Upper lobe of right lung (tissue), 1 donor: ENCODE measurements around the gene ZBED5. TPM values are rescaled to one million over a fixed set of nuclear protein-coding genes. Genes with fewer than 3 reads are reported as not detected.
"Not testable (repeated sequence)": the region's sequence is repeated elsewhere in the genome, so short reads cannot be mapped to it uniquely, and the experiment has no call there.

Source experiments
- ATAC-seq: fragments of 200-7000 bp; cut with Tn5 transposase; one replicate; pipeline ENCODE4 v1.9.1; 2020; ENCODE audit warnings: mild to moderate bottlenecking, moderate library complexity
- DNase-seq: peaks from one replicate; pipeline ENCODE4 v3.0.0-alpha.2; 2020
- H3K27ac ChIP-seq: fragments of 200-600 bp; one replicate; pipeline ENCODE4 v1.8.0; 2022
- H3K27me3 ChIP-seq: fragments of 200-600 bp; one replicate; pipeline ENCODE4 v1.8.0; 2022; ENCODE audit warnings: mild to moderate bottlenecking
- H3K36me3 ChIP-seq: fragments of 200-600 bp; one replicate; pipeline ENCODE4 v1.8.0; 2022
- H3K4me1 ChIP-seq: fragments of 200-600 bp; one replicate; pipeline ENCODE4 v1.8.0; 2022
- H3K4me3 ChIP-seq: fragments of 200-600 bp; one replicate; pipeline ENCODE4 v1.8.0; 2022; ENCODE audit warnings: mild to moderate bottlenecking
- H3K9me3 ChIP-seq: fragments of 200-600 bp; one replicate; pipeline ENCODE4 v1.8.0; 2022
- intact Hi-C: fragments of 100-400 bp; cut with DNase I; formaldehyde crosslinking; loops from one replicate; pipeline ENCODE4 v1.11.0; 2022
- total RNA-seq: library from RNA; stranded (reverse); fragmentation: NEBNext Ultra II Directional; extraction: Animal tissue kit (Norgen Biotek cat#: 25700); gene quantifications from one replicate; pipeline ENCODE4 v1.2.1, GENCODE V29; 2021
- TF ChIP-seq, protein P1 (sequence below): fragments of 200-600 bp; IDR thresholded peaks from one replicate; pipeline ENCODE4 v1.8.0; 2022; ENCODE audit warnings: antibody characterized with exemption
- donor health status: DM: no; HTN: yes; CAD: no; lungs with severe emphysema.

ZBED5 gene
- total RNA-seq, 1 donor from 2014 or later: 37.6 TPM

DNA sequence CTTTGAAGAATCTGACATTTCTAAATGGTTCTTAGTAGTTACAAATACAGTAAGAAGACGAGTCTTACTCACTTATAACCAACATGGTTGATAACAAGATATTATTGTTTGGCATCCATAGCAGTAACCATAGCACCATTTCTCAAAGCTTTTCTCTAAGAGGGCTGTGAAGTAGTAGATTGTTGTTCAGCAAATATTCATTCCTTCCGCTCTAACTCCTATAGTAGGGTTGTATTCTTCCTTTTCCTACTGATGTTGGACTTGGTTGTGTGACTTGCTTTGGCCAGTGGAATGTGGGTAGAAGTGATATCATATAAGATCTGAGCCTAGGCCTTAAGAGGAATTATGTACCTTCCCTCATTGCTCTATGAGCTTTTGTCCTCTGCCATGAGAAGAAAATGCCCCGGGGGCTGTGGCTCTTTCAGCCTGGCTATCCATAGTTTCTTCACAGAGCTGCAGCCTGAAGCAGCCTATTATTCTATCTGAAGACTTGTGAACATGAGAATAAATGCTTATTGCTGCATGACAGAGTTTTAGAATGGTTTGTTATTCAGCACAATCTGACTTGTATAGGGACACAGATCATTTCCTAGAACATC lies 28.9 kb upstream of the ZBED5 start:
- Histone ChIP-seq H3K27me3 (no peaks in the 10 kb centered on the region), H3K4me3 (no peak overlapping the region), H3K4me1 (peaks cover 5% of the 10 kb centered on the region), H3K36me3 (no peaks in the 10 kb centered on the region), H3K9me3 (no peaks in the 10 kb centered on the region), H3K27ac (no peak overlapping the region)
- ATAC-seq: no peak
- DNase-seq: no peak
- intact Hi-C loops: no loop called here
- TF ChIP-seq, protein P1, sequence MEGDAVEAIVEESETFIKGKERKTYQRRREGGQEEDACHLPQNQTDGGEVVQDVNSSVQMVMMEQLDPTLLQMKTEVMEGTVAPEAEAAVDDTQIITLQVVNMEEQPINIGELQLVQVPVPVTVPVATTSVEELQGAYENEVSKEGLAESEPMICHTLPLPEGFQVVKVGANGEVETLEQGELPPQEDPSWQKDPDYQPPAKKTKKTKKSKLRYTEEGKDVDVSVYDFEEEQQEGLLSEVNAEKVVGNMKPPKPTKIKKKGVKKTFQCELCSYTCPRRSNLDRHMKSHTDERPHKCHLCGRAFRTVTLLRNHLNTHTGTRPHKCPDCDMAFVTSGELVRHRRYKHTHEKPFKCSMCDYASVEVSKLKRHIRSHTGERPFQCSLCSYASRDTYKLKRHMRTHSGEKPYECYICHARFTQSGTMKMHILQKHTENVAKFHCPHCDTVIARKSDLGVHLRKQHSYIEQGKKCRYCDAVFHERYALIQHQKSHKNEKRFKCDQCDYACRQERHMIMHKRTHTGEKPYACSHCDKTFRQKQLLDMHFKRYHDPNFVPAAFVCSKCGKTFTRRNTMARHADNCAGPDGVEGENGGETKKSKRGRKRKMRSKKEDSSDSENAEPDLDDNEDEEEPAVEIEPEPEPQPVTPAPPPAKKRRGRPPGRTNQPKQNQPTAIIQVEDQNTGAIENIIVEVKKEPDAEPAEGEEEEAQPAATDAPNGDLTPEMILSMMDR: no peak

DNA sequence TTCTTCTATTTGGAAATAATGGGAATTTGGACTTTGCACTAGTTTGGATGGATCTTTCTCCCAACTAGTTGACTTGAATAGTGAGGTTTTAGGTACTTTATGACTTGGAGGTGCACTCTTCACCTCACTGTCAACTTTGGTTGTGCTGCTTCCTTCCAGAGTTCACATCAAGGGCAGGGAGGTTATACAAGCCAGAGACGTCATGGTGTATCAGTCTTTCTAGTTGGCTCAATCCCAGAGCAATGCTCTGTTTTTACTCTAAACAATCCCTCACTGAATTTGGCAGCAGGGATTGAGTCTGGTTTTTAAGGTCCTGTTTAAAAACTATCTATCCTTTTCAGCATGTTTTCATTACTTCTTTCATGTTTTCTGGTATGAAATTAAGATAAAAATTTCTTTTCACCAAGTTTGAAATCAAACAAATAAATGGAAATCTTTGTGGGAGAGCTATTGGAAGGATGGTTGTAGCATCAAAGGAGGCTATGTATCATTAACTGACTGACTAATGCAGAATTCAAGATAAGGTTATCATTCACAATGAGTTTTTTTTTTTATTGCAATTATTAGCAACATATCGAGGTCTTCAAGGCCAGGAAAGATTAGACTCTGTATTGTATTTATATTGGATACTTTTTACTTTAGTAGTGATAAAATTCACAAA lies 28.0 kb upstream of the ZBED5 start:
- TF ChIP-seq, protein P1: no peak
- no peaks in the 10 kb centered on the region for H3K27me3 ChIP-seq
- intact Hi-C loops: no loop called here
- H3K9me3 ChIP-seq: no peaks in the 10 kb centered on the region
- H3K4me3 ChIP-seq: no peak overlapping the region
- H3K27ac ChIP-seq: no peak overlapping the region
- H3K36me3 ChIP-seq: no peaks in the 10 kb centered on the region
- no peak for DNase-seq
- no peak for ATAC-seq
- peaks cover 5% of the 10 kb centered on the region for H3K4me1 ChIP-seq

- H3K4me1 ChIP-seq, H3K9me3 ChIP-seq, H3K36me3 ChIP-seq, H3K27me3 ChIP-seq, H3K4me3 ChIP-seq, intact Hi-C loops, H3K27ac ChIP-seq, ATAC-seq, DNase-seq: not testable (repeated sequence)
These were observed 26.4 kb upstream of the ZBED5 start for GRCh38 chr11:10884292-10884691.

DNA sequence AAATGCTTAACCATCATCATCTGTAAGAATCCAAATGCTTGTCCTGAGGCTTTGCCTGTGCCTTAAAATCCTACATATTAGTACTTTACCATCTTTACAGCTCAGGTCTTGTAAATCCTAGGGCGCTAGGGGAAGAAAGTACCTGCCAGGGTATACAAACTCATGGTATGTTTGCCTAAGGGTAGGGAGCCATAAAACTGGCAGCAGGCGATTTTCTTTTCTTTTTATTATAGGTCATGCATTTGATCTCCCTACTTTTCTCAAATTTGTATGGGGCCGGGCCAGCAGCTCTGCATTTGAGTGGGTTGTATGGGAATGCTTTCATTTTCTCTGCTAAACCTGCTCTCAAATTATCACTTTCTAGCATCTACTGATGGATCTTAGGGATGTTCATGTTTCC lies 24.0 kb upstream of the ZBED5 start:
- no peak overlapping the region for H3K4me3 ChIP-seq
- no peak for ATAC-seq
- intact Hi-C loops: no loop called here
- H3K27ac ChIP-seq: no peak overlapping the region
- H3K4me1 ChIP-seq: peaks cover 5% of the 10 kb centered on the region
- H3K9me3 ChIP-seq: no peaks in the 10 kb centered on the region
- H3K36me3 ChIP-seq: no peaks in the 10 kb centered on the region
- H3K27me3 ChIP-seq: no peaks in the 10 kb centered on the region
- no peak for DNase-seq
- TF ChIP-seq, protein P1: no peak

- Histone ChIP-seq H3K36me3 (no peaks in the 10 kb centered on the region), H3K9me3 (no peaks in the 10 kb centered on the region), H3K27me3 (no peaks in the 10 kb centered on the region), H3K27ac (no peak overlapping the region), H3K4me3 (no peak overlapping the region), H3K4me1 (no peaks in the 10 kb centered on the region)
- ATAC-seq (peak; percentile 97), DNase-seq (no peak)
- TF ChIP-seq, protein P1: peak; percentile 73
- intact Hi-C loops: no loop called here
These were observed 20.8 kb upstream of the ZBED5 start for GRCh38 chr11:10878408-10879214.

GRCh38 chr11:10876158-10876557 lies 18.3 kb upstream of the ZBED5 start:
- DNase-seq: no peak
- ATAC-seq: no peak

More at GRCh38 chr11:10876158-10876557, 18.3 kb upstream of the ZBED5 start:
- no peak overlapping the region for H3K27ac ChIP-seq
- no peaks in the 10 kb centered on the region for H3K4me1 ChIP-seq
- H3K27me3 ChIP-seq: no peaks in the 10 kb centered on the region
- no peak overlapping the region for H3K4me3 ChIP-seq
- TF ChIP-seq, protein P1: no peak
- no peaks in the 10 kb centered on the region for H3K9me3 ChIP-seq
- H3K36me3 ChIP-seq: no peaks in the 10 kb centered on the region
- intact Hi-C loops: no loop called here
